ENCODE data around the gene VTI1A. TPM values are rescaled to one million over a fixed set of nuclear protein-coding genes. Genes with fewer than 3 reads are reported as not detected.
A peak's percentile ranks its signal among the peaks of the same experiment; 100 is the strongest.

Gene VTI1A
- total RNA-seq, 1 experiment from 2014 or later: 32.4 TPM

GRCh38 chr10:112639298-112639697, 192.3 kb downstream of the VTI1A start:
- peak; percentile 9 for DNase-seq (ENCODE audit: low read depth)

- no peak for DNase-seq (ENCODE audit: low read depth)
Observed at GRCh38 chr10:112640638-112641037, 193.6 kb downstream of the VTI1A start.

GRCh38 chr10:112643600-112644264, 196.7 kb downstream of the VTI1A start:
- DNase-seq (ENCODE audit: low read depth): no peak

GRCh38 chr10:112644265-112644645, 197.2 kb downstream of the VTI1A start:
- DNase-seq (ENCODE audit: low read depth): no peak

- DNase-seq (ENCODE audit: low read depth): no peak
Observed at GRCh38 chr10:112649006-112649821, 202.2 kb downstream of the VTI1A start.

GRCh38 chr10:112649822-112650152, 202.8 kb downstream of the VTI1A start:
- DNase-seq (ENCODE audit: low read depth): no peak

- DNase-seq (ENCODE audit: low read depth): peak; percentile 28
Observed at GRCh38 chr10:112650588-112651030, 203.6 kb downstream of the VTI1A start.

- DNase-seq (ENCODE audit: low read depth): no peak
Observed at GRCh38 chr10:112653215-112653614, 206.2 kb downstream of the VTI1A start.

- no peak for DNase-seq (ENCODE audit: low read depth)
Observed at GRCh38 chr10:112653851-112654250, 206.8 kb downstream of the VTI1A start.

- DNase-seq (ENCODE audit: low read depth): no peak
Observed at GRCh38 chr10:112654794-112655193, 207.8 kb downstream of the VTI1A start.

GRCh38 chr10:112655722-112656121, 208.7 kb downstream of the VTI1A start:
- DNase-seq (ENCODE audit: low read depth): no peak

- no peak for DNase-seq (ENCODE audit: low read depth)
Observed at GRCh38 chr10:112658465-112658864, 211.4 kb downstream of the VTI1A start.

- DNase-seq (ENCODE audit: low read depth): peak; percentile 65
Observed at GRCh38 chr10:112658900-112659638, 212.1 kb downstream of the VTI1A start.

- DNase-seq (ENCODE audit: low read depth): peak; percentile 82
Observed at GRCh38 chr10:112663234-112664125, 216.5 kb downstream of the VTI1A start.

- DNase-seq (ENCODE audit: low read depth): no peak
Observed at GRCh38 chr10:112666094-112666493, 219.1 kb downstream of the VTI1A start.

- DNase-seq (ENCODE audit: low read depth): no peak
Observed at GRCh38 chr10:112669989-112670388, 223.0 kb downstream of the VTI1A start.

- DNase-seq (ENCODE audit: low read depth): no peak
Observed at GRCh38 chr10:112671743-112672142, 224.7 kb downstream of the VTI1A start.

- no peak for DNase-seq (ENCODE audit: low read depth)
Observed at GRCh38 chr10:112672706-112673105, 225.7 kb downstream of the VTI1A start.

GRCh38 chr10:112675560-112676083, 228.6 kb downstream of the VTI1A start:
- DNase-seq (ENCODE audit: low read depth): no peak

- no peak for DNase-seq (ENCODE audit: low read depth)
Observed at GRCh38 chr10:112677689-112678088, 230.7 kb downstream of the VTI1A start.

GRCh38 chr10:112678581-112678980, 231.6 kb downstream of the VTI1A start:
- DNase-seq (ENCODE audit: low read depth): no peak

All from M059J (cell line).